HTERT RPE-1 (cell line): ENCODE results near the gene TGM3.

ENCODE experiments used
- in situ Hi-C: fragments of 300-500 bp; cut with MboI; formaldehyde crosslinking; loops from 4 replicates; pipeline ENCODE4 v1.14.3; 2020; ENCODE audit warnings: low sequenced_read_pairs

TGM3 gene

DNA sequence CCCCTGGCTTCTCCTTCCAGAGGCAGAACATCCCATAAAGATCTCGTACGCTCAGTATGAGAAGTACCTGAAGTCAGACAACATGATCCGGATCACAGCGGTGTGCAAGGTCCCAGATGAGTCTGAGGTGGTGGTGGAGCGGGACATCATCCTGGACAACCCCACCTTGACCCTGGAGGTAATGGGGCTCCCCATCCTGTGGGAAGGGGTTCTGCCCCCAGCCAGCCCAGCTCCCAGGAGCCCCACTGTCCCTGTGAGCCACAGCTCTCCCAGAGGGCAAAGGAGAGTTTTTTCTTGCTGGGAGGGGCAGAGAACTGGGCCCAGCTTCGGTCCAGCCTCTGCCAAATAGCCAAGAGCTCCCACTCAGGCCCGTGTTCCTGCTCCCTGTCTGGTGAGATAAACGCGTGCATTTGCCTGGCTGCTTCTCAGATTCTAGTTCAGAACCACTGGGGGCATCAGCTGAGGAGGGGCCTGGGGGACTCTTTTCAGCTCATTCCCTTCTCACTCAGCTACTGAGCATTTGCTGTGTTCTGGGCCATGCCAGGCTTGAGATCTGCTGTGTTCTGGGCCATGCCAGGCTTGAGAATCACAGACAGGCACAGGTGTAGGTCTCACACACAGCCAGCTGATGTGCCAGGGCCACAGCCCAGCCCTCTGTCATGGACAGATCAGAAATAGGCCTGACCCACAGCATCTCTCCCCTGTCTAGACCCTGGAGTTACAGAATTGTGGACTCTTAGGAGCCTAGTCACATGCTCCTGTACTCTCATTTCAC is 39.5 kb downstream of the TGM3 start:
- in situ Hi-C loops: no loop called here

DNA sequence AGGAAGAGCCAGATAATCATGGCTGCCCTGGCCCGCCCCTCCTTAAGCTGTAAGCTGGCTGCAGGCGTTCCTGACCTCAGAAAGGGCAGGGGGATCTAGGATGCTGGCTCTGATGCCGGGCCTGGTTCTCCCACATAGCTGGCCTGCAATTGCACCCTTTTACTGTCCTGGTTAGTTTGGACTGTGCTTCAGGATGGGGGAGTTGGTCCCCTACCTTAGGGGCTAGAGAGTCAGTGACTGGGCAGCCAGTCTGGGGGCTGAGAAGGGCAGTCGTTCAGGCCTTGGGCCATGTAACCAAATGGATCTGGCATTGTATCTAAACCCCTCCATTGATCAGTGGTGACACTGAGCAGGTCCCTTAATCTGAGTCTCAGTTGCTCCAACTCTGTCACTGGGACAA is 40.7 kb downstream of the TGM3 start:
- in situ Hi-C loops: no loop called here

DNA sequence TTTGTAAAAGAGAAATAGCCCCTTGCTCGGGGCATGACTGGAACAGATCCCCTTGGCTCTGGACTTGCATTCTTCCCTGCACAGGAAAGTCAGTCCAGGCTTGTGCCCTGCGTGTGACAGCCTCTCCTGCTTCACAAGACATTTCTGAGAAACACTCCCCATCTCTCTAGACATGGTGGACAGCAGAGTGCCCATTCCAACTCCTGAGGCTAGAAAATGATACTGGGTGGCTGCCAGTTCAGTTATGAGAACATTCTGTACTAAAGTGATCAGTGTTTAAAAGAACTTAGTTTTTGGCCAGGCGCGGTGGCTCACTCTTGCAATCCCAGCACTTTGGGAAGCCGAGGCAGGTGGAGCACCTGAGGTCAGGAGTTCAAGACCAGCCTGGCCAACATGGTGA is 41.3 kb downstream of the TGM3 start:
- in situ Hi-C loops: no loop called here

DNA sequence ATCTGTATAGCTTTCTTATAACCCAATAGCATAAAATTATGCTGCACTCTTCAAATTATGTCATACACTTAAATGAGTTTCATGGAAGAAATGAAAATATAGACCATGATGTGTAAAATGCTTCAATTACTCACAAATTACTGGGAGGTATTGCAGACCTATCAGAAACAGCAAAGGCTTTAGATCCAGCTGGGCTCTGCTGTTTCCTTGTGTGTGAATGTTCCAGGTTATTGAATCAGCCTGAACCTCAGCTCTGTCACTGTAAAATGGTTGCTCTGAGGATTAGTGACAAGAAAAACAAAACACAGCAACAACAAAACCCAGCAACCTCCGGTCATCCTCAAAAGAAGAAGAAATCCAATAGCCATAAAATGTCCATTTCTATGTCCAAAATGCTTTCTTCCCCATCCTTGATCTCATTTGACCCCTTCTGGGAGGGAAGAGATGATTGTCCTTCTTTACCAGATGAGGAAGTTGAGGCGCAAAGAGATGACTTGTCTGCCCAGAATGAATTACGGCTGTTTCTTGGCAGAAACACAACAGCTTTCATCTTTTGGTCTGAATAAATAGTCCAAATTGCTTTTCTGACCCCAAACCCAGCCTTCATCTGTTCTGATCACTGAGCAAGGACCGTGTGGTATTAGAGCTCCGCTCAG is 42.7 kb downstream of the TGM3 start:
- in situ Hi-C loops: no loop called here

DNA sequence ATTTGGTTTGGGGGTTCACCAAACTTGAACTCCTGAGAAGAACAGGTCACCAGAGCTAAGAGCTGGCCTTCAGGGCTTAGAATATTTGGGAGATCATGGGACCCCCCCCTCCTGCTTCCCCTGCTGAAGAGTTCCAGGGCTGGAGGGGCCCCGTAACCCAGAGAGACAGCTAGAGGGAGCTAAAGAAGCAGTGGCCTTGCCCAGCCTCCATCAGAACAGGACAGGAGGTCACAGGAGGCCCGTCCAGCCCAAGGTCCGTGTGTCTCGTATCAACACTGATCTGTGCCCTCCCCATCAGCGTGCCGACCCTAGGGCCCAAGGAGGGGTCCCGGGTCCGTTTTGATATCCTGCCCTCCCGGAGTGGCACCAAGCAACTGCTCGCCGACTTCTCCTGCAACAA is 44.3 kb downstream of the TGM3 start:
- in situ Hi-C loops: no loop called here

DNA sequence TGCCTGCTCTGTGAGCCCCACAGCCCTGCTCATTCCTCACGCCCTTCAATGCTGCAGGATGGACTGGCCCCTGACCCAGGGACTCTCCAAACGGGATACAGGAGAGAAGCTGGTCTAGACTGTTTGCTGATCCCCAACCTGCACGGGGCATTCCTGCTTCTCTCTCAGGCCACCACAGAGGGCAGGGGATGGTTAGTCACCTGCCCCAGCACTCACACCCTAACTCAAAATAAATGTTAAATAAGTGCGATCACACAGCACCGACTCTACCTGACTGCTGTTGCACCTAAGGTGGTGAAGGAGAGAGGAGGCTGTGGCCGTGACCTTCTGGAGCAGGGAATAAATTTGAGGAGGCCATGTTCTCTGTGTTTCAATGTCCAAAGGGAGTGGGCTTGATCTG is 45.0 kb downstream of the TGM3 start:
- in situ Hi-C loops: no loop called here

DNA sequence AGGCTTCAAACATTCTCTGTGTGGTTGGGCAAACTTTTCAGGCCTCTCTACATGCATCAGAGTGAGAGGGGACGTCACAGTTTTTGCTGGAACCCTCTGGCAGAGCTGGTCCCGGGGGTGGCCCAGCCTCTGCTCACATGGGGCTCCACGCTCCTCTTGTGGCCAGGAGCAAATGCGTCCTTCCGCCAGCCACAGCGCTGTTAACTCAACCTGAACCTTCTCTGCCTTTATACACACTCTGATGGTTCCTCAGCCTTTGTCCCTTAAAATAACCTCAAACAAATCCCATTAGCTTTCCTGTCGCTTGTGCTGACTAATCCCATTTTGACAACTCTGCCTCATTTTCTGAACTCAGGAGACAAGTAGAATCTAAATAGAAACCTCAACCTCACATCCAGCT is 45.5 kb downstream of the TGM3 start:
- in situ Hi-C loops: no loop called here

DNA sequence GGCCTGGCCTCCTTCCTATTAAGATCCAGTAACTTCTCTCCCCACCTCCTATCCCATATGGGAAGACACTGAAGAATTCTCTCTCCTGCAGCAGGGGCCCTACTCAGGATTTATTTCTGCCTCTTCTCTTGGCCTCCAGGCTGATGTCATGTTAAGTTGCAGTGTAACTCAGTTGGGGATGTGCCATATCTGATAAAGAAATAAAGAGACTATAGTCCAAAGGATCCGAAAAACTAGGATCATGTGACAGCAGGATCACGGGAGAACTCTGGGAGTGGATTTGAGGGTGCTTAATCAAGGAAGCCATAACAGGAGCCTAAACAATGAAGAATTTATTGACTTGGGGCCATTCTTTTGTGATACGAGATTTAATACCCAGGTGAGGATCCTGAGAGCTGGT is 46.4 kb downstream of the TGM3 start:
- in situ Hi-C loops: no loop called here

DNA sequence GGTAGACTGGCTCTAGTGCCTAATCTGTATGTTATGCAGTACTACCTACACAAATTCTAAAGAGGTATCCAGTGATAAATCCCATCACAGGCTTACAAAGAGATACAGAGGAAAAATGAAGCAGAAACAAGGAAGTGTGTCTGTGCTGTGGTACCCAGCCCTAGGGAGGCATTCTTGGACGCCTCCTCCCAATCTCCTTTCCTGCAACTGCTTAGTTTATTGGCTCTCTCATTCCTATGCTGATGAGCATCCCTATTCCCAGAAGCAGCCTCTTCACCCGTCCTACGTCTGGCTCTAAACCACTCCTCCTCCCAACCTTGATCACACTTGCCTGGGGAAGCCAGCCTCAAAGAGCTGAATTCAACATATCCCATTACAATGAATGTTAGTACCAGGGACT is 50.4 kb downstream of the TGM3 start:
- in situ Hi-C loops: no loop called here

DNA sequence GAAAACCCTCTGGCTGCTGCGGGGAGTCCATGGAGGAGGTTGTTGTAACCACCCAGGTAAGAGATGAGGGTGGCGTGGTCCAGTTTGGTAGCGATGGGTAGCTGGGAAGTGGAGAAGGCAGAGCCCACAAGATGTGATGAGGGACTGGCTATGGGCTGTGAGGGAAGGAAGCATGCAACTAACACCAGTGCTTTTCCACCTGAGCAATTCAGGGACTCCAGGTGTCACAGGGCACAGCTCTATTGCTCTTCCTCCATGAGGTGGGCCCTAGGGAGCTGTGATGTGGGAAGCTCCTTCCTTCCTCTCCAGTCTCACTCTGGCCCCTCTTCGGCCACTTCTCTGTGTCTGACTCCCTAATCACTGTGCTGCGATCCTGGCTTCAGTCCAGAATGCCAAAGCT is 52.5 kb downstream of the TGM3 start:
- in situ Hi-C loops: no loop called here

DNA sequence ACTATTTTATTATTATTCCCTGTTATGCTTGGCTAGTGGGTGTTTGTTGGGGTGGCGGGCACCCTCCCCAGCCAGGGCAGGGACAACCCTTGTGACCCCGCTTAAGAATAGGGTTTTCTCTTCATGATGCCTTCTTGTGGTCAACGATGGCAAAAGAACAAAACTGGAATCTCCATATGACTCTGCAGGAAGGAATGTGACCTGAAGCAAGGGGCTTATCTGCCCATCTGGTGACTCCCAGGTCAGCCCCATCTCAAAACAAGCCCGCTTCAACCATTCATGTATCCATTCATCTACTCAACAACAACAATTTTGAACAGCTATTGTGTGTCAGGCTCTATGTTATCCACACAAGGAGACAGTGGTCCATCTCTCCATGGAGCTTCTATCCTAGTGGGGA is 54.0 kb downstream of the TGM3 start:
- in situ Hi-C loops: no loop called here

DNA sequence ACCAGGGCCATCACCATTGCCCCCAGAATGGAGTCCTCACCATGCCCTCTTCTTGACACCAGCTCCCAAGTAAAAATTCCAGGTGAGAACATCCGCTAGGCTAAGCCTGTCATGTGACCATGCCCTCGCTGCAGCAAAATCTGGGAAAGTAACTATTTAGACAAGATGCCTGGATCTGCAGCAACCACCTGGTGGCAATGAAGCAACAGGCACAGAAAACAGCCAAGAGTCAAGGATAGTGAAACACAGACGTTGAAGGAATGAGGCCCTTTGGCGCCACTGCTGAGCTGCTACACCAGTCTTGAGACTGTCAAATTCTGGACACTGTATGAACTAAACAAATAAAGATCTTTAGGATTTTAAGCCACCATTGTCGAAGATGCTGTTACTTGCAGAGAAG is 54.8 kb downstream of the TGM3 start:
- in situ Hi-C loops: no loop called here

DNA sequence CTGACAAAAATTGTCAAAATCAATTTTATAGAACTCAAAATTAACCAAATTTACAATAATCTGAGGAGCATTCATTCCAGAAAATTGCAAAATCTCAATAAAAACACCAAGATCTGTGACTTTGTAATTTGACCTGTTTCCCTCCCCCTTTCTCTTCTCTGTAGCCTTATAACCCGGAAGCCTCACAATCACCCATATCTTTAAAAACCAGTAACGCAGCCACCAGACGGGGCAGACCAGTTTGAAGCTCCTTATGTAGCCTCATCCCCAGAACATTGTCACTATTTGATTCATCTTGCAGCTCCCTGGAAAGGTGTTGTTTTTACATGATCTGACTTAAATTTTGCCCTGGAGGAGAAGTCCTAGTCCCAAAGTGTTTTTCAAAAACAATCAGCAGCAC is 57.4 kb downstream of the TGM3 start:
- in situ Hi-C loops: no loop called here

DNA sequence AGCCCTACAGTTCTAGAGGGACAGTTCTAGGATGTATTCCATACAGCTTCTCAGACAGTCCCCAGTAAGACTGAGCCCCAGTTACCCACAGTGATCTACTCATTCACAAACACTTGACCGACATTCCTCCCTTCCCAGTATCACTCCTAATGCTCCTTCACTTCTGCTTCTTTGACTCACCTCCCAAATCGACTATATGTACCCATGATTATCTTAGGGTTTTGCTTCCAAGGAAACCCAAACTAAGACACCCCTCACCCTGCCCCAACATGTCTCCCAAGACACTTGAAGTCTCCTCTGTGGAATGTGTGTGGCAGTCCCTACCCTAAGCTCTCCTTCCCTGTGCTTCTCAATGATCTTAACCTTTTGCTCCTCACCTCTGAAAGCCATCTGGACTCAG is 61.3 kb downstream of the TGM3 start:
- in situ Hi-C loops: no loop called here

DNA sequence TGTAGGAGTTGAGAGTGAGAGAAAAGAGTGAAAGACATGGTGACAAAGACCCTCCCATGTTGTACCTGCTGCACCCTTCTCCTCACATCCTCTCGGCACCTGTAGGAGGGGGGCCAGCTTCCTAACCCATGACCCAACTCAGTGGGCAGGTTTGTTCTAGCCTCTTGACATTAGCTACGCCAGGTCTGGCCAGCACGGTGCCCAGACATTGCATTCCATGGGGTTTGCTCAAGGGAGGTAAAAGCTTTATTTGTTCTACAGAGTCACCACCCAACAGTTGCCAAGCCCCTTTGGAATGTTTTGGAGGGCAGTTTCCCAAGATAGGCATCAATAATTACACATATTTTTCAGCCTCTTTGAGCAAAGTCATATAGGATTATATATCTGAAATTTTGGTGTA is 62.2 kb downstream of the TGM3 start:
- in situ Hi-C loops: no loop called here

DNA sequence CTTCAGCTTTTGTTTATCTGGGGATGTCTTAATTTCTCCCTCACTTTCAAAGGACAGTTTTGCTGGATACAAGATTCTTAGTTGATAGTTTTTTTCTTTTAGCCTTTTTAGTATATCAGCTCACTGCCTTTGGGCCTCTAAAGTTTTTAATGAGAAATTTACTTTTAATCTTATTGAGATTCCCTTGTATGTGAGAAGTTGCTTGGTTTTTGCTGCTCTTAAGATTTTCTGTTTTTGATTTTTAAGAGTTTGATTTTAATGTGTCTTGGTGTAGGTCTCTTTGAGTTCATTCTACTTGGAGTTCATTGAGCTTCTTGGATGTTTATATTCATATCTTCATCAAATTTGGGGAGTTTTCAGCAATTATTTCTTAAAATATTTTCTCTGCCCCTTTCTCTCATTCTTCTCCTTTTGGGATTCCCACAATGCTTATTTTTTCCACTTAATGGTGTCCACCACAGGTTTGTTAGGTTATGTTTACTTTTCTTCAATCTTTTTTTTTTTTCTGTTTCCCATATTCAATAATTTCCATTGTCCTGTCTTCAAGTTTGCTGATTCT is 65.3 kb downstream of the TGM3 start:
- in situ Hi-C loops: no loop called here

DNA sequence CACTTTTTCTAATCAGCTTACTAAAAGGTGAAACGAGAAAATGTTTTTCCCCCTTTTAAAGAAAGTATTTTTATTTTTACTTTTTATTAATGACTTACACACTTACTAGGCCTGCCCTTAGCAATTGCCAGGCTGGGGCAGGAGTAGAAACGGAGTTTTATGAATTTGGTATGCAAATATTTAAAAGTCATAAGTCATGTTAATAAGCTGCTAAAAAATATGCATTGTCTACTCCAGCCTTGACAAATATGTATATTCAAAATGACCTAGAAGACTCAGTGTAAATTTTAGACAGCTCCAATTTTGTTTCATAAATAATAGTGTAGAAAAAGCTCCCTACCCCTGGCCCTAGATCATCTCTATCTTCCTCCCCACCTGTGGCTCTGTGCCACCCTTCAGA is 67.4 kb downstream of the TGM3 start:
- in situ Hi-C loops: no loop called here

DNA sequence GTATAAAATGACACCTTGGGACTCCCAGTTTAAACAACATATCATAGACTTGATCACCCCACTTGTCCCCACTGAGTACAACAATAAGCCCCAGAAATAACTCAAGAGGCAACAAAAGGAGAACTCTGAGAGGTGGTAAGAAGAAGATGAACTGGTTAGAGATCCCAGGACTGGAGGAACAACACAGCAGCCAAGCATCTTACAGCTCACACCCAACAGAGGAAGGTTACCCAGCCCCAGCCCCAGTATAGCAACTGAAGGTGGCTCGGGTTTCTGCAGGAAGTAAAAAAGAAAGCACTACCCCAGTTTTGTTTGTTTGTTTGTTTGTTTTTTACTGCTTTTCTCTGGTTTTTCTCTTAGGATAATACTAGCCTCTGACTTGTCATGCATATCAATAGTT is 67.8 kb downstream of the TGM3 start:
- in situ Hi-C loops: no loop called here

DNA sequence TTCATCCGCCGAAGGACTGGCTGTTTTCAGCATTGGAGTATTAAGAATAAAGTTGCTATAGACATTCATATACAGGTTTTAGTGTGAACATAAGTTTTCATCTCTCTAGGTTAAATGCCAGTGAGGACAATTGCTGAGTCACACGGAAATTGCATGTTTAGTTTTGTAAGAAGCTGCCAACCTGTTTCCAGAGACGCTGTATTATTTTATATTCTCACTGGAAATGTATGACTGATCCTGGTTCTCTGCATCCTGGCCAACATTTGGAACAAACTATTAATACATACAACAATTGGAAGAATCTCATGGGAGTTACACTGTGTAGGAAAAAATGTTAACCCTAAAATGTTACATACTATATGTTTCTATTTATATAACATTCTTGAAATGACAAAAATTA is 68.2 kb downstream of the TGM3 start:
- in situ Hi-C loops: no loop called here

DNA sequence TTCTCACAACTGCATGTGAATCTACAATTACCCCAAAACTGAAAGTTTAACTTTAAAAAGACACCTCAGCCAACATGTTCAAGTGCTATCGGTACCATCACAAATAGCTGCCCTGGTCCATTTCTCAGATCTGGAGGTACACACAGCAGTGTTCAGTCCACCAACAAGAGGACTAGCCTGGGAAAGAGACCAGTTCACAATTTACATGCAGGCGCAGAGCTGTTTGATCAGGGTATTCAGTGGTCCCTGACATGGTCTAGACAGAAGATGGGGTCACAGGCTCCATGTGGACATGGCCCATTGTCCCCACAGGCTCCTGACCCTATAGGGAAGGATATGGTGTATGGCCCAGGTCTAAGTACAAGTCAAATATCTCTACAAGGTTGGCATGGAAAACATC is 69.3 kb downstream of the TGM3 start:
- in situ Hi-C loops: no loop called here

DNA sequence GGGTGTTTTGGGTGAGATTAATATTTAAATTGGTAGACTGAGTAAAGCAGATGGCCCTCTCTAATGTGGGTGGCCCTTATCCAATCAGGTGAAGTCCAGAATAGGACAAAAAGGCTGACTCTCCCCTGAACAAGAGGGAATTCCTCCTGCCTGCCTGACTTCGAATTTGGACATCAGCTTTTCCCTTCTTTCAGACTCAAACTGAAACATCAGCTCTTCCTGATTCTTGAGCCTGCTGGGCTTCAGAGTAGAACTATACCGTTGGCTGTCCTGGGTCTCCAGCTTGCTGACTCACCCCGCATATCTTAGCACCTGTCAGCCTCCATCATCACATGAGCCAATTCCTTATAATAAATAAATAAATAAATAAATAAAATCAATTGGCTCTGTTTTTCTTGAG is 69.9 kb downstream of the TGM3 start:
- in situ Hi-C loops: no loop called here

DNA sequence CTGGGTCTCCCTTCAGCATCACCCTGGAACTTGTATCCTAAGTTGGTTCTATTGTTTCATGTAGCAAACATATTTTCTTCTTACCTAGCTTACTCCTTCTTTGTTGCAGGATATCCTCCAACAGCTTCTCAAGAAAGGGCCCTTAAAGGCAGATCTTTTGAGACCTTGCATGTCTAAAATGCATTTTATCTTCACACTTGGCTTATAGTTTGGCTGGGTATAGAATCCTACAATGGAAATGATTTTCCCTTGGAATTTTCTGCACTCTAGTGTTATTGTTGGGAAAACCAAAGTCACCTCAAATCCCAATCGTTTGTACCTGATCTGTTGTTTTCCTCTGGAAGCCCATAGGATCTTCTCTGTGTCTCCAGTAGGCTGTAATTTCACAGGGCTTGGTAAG is 72.8 kb downstream of the TGM3 start:
- in situ Hi-C loops: no loop called here

DNA sequence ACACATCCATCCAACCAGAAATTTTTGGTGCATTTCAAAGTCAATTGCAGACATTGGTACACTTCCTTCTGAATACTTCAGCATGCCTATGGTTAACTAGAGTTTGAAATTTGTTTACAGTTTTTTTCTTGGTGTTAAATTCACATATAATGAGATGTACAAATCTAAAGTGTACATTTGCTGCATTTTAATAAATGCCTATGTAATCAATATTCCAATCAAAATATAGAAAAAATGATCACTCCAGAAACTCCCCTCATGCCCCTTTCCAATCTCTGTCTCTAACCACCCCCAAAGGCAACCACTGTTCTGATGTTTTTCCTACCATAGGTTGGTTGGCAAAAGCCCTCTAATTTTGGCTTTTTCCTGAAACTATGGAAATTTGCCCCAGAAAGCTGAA is 77.3 kb downstream of the TGM3 start:
- in situ Hi-C loops: no loop called here
